Tibial nerve (tissue), 4 donors: ENCODE measurements around the gene AK4. TPM values are rescaled to one million over a fixed set of nuclear protein-coding genes. Genes with fewer than 3 reads are reported as not detected.

Experiments
- DNase-seq, 2 donors: peaks; one replicate each; pipeline ENCODE4 v3.0.0-alpha.2; 2019; ENCODE audit warnings: low spot score in 2 of 2
- H3K27ac ChIP-seq, 4 donors: fragments of 200-600 bp; sonication (generic) in 3 of 4; one replicate each; pipeline ENCODE4 v1.5.1; 2017 to 2019; ENCODE audit warnings: mild to moderate bottlenecking in 1 of 4
- H3K27me3 ChIP-seq, 2 donors: fragments of 200-600 bp; sonication (generic) in 1 of 2; one replicate each; pipeline versions ENCODE4 v1.5.1 to v1.6.0; 2017 to 2019
- H3K36me3 ChIP-seq, 3 donors: fragments of 200-600 bp; sonication (generic); one replicate each; pipeline ENCODE4 v1.5.1; 2018 to 2019
- H3K4me1 ChIP-seq, 4 donors: fragments of 200-600 bp; sonication (generic) in 3 of 4; one replicate each; pipeline ENCODE4 v1.5.1; 2017 to 2019
- H3K4me3 ChIP-seq, 4 donors: fragments of 200-600 bp; sonication (generic) in 3 of 4; one replicate each; pipeline ENCODE4 v1.5.1; 2017 to 2019; ENCODE audit warnings: mild to moderate bottlenecking in 1 of 4, moderate library complexity in 1 of 4
- H3K9me3 ChIP-seq, 4 donors: fragments of 200-600 bp; sonication (generic) in 3 of 4; one replicate each; pipeline ENCODE4 v1.5.1; 2017 to 2019
- CTCF ChIP-seq, 5 experiments: fragments of 200-600 bp in 3 of 5; fragments of 450-650 bp in 2 of 5; sonication (generic) in 3 of 5; IDR thresholded peaks; one replicate each; pipeline ENCODE4 v1.5.1; 2016 to 2019; ENCODE audit warnings: antibody characterized with exemption in 5 of 5, mild to moderate bottlenecking in 3 of 5, moderate library complexity in 2 of 5
- EP300 ChIP-seq, 2 donors: sonication (generic); formaldehyde crosslinking; IDR thresholded peaks; one replicate each; pipeline ENCODE4 v1.6.1; 2017; ENCODE audit warnings: antibody characterized with exemption in 2 of 2, mild to moderate bottlenecking in 1 of 2
- POLR2A ChIP-seq, 2 donors: fragments of 450-650 bp; IDR thresholded peaks; one replicate each; pipeline ENCODE4 v1.6.1; 2017; ENCODE audit warnings: antibody characterized with exemption in 2 of 2, mild to moderate bottlenecking in 2 of 2, moderate library complexity in 2 of 2
- WGBS, 2 donors: methylation state at CpG; one replicate each; pipeline ENCODE4 v1.1.5; 2018; 5-methylcytosine and 5-hydroxymethylcytosine counted together
- total RNA-seq, 4 donors: library from RNA; depleted of rRNA; stranded (reverse); fragments of >200 nt; gene quantifications; one replicate each; pipeline ENCODE4 v1.1.0, GENCODE V29; 2016

AK4 gene
- total RNA-seq, 4 donors from 2014 or later, result 16.1 to 24.9 (median 19.5) TPM

GRCh38 chr1:65269612-65270011 lies 121.6 kb downstream of the AK4 start:
- WGBS, 2 donors, result 83 to 95% methylated on average over 2 of the region's 2 CpGs
- TF ChIP-seq CTCF (IDR thresholded peaks at IDR 0.05) (no peak), POLR2A (IDR thresholded peaks at IDR 0.05) (no peak), EP300 (IDR thresholded peaks at IDR 0.05) (no peak)
- Histone ChIP-seq H3K36me3 (no peaks in the 10 kb centered on the region), H3K9me3 (no peaks in the 10 kb centered on the region), H3K27me3 (peaks cover 0 to 3% of the 10 kb centered on the region in 2 donors), H3K27ac (no peak overlapping the region), H3K4me1 (peaks cover 0 to 21% (median 0%) of the 10 kb centered on the region in 4 donors), H3K4me3 (no peak overlapping the region)
- no peak for DNase-seq

- Histone ChIP-seq H3K27ac (no peak overlapping the region), H3K9me3 (no peaks in the 10 kb centered on the region), H3K4me3 (no peak overlapping the region), H3K27me3 (no peaks in the 10 kb centered on the region), H3K36me3 (no peaks in the 10 kb centered on the region), H3K4me1 (no peaks in the 10 kb centered on the region)
- TF ChIP-seq CTCF (IDR thresholded peaks at IDR 0.05) (no peak), POLR2A (IDR thresholded peaks at IDR 0.05) (no peak), EP300 (IDR thresholded peaks at IDR 0.05) (no peak)
- no peak for DNase-seq
- WGBS, 2 donors, result 27 to 35% methylated on average over 1 of the region's 1 CpG
These were observed 128.4 kb downstream of the AK4 start for GRCh38 chr1:65276197-65276939.

GRCh38 chr1:65277605-65278347 lies 129.8 kb downstream of the AK4 start:
- Histone ChIP-seq H3K27me3 (no peaks in the 10 kb centered on the region), H3K36me3 (no peaks in the 10 kb centered on the region), H3K4me3 (no peak overlapping the region), H3K27ac (no peak overlapping the region), H3K9me3 (no peaks in the 10 kb centered on the region), H3K4me1 (no peaks in the 10 kb centered on the region)
- TF ChIP-seq CTCF (IDR thresholded peaks at IDR 0.05), result no peak
- no peak for TF ChIP-seq EP300 (IDR thresholded peaks at IDR 0.05)
- TF ChIP-seq POLR2A (IDR thresholded peaks at IDR 0.05), result no peak
- 66 to 72% methylated on average over 10 of the region's 10 CpGs for WGBS, 2 donors
- no peak for DNase-seq

- H3K27me3 ChIP-seq, result no peaks in the 10 kb centered on the region
- H3K9me3 ChIP-seq, result no peaks in the 10 kb centered on the region
- H3K4me3 ChIP-seq, result no peak overlapping the region
- H3K4me1 ChIP-seq, result no peaks in the 10 kb centered on the region
- H3K36me3 ChIP-seq, result no peaks in the 10 kb centered on the region
- TF ChIP-seq EP300 (IDR thresholded peaks at IDR 0.05), result no peak
- TF ChIP-seq POLR2A (IDR thresholded peaks at IDR 0.05), result no peak
- no peak for TF ChIP-seq CTCF (IDR thresholded peaks at IDR 0.05)
- WGBS, 2 donors, result 52 to 53% methylated on average over 5 of the region's 5 CpGs
- no peak for DNase-seq
- H3K27ac ChIP-seq, result no peak overlapping the region
These were observed 130.5 kb downstream of the AK4 start for GRCh38 chr1:65278376-65279069.
